T-helper 22 cell (primary cell): Measurements from ENCODE around the gene GAS6.
"Not testable (repeated sequence)": the region's sequence is repeated elsewhere in the genome, so short reads cannot be mapped to it uniquely, and the experiment has no call there.

Experiments
- DNase-seq: peaks from one replicate; pipeline ENCODE4 v3.0.0-alpha.2; 2020; ENCODE audit warnings: low read depth

Gene GAS6

GRCh38 chr13:113863524-113864272, at the start of gene GAS6:
Gene GAS6 (minus strand): TSS chr13:113864076. CDS start chr13:113863920, 156 bp downstream.
- no peak for DNase-seq

DNA sequence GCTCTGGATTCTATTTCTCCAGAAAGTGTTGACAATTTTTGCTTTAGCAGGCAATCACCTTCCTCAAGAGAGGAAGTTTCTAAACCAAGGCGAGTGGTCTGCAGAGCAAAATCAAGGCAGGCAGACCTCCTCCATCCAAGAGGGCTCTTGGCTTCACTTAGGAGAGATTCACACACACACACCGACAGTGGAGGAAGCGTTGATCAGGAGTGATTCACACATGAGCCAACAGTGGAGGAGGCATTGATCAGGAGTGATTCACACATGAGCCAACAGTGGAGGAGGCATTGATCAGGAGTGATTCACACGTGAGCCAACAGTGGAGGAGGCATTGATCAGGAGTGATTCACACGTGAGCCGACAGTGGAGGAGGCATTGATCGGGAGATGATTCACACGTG, 49.5 kb upstream of the GAS6 start:
- DNase-seq = not testable (repeated sequence)

DNA sequence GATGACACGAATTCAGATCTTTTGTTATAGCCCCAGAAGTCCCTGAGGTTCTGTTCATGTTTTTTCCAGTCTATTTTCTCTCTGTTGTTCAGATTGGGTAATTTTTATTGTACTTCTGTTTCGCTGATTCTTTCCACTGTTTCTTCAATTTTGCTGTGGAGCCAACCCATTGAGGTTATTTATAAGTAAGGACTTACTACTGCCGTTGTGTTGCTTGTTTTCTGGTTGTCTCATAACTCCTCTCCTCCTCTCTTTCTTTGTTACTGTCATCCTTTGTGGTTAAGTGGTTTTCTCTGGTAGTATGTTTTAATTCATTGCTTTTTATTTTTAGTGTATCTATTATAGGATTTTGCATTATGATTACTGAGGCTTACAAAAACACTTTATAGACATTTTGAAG, 48.7 kb upstream of the GAS6 start:
- no peak for DNase-seq

DNA sequence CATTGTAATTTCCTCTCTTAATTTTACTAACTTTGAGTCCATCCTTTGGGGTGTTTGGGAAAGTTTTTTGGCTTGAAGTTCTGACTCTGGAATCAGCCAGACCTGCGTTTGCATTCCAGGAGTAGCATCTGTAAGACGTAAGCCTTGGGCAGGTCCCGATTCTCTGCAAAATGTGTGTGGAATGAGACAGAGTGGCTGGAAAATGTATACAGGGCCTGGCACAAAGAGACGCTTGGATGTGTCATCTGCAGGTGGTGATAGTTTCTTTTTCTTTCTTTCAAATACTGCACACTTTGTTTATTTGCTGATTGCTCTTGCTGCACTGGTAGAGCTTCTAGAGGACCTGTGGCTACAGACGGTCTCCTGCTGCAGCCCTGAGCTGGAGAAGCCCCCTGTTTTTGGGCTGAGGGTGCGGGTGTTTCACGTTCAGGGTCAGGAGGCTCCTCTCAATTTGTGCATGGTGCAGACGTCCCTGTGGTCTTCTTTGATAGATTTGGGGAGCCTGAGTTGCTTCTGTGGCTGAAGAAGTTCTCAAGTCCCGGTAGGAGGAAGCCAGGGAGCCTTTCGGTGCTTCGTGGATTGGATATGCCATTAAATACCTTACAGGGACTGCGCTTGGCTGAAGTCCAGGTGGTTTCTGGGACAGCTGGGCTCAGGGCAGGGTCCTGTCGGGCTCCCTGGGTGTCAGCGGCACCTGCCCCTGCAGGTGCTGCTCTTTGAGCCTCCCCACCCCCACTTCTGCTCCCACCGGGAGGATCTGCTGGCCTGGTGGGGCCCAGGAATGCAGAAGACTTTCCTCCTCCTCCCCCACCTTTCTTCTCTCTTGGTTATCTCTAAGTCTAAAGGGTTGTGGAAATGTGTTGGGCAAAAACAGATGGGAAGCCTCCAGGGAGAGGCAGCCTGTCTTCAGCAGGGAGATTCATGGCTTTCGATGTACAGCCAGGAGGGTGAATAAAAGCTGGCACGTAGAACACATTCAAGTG, 44.0 kb upstream of the GAS6 start:
- DNase-seq = no peak

DNA sequence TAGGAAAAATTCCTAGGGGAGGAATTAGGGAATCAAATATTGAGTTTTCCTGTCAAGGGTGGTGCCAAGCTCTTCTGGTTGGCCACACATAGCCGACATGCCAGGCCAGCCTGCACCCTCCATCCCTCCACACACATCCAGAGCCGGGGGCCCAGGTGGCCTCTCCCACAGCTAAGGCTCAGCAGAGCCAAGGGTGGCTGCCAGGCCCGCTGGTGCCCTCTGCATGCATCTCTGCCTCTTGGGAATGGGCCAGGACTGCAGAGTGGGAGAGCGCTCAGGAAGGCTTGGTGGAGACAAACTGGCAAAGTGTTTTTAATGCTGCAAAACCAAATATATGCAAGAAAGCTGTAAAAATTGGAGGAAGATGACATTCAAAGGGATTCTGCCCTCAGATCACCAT, 42.7 kb upstream of the GAS6 start:
- no peak for DNase-seq

- DNase-seq = no peak
Observed at GRCh38 chr13:113905942-113906341, 42.1 kb upstream of the GAS6 start.

DNA sequence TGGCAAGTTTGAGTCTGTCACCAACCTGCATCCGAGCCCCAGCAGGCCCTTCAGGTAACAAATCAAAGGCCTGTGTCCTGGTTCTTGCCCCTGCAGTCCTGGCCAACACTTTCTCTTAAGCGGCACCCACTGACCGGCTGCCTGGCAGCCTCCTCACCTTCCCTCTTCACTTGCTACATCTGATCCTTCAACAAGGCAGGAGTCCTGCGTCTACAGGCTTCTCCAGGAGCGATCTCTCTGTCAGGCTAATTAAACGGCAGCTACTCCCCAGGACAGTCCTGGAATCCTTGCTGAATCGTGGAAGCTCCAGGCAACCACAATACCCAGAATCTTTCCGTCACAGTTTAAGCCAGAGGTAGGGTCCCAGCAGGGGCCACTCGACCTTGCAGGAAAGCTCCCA, 41.1 kb upstream of the GAS6 start:
- no peak for DNase-seq

GRCh38 chr13:113904411-113904810, 40.5 kb upstream of the GAS6 start:
- no peak for DNase-seq

DNA sequence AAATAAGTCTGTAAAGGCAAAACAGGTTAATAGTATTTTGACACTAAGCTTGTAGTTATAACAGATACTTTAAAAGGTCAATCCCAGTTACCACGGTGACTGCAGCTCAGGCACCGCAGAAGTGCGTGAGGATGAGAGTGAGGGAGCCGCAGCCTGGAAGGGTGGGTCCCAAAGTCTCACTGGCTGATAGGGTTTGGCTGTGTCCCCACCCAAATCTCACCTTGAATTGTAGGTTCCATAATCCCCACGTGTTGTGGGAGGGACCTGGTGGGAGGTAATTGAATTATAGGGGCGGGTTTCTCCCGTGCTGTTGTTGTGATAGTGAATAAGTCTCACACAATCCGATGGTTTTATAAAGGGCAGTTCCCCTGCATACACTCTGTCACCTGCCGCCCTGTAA, 40.0 kb upstream of the GAS6 start:
- DNase-seq = no peak

DNA sequence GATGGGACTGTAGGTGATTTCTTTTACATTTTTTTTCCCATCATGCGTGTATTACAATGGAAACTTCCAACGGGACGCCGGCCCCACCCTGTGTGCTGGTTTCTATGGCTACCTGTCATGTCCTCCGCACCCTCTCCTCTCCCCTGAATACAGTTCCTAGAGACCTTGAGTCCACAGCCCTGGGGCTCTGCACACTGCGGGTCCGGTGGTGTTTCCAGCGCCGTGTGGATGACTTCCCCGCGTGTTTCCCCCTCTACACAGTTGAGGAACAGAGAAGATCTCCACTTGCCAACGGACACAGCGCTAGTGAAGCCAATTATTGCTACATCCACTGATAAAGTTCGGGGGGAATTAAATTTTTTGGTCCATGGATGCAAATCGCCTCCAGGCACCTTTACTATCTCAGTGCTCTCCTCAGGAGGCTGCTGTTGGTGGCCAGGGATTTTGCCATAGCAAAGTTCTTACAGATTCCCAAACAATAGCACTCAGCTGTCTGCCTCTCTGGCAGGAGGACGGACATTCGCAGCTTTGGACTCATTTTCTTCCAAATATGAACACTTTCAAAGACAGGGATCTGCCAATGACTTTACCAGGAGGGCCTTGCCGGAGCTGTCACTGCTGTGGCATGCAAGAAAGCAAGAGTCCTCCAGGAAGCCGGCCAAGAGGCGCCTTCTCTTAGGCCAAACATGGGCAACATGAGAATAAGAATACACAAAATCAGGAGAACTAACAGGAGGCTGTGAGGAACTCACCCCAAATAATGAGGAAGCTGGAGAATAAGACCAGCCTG, 39.3 kb upstream of the GAS6 start:
- no peak for DNase-seq

DNA sequence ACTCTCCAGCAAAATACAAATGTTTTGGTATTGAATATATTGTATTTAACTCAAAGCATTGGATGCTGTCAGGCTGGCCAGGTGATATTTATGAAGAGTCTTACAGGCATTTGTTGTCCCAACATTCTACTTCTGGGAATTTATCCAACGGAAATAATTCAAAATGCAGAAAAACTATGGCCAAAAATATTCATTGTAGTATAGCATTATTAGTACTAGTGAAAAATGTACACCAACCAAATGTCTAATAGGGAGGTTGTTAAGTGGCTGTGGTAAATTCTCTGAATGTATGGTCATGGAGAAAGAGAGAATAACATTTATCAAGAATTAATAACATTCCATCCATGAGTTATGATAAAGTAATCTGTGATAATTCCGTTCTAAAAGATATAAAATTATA, 38.6 kb upstream of the GAS6 start:
- DNase-seq = no peak

DNA sequence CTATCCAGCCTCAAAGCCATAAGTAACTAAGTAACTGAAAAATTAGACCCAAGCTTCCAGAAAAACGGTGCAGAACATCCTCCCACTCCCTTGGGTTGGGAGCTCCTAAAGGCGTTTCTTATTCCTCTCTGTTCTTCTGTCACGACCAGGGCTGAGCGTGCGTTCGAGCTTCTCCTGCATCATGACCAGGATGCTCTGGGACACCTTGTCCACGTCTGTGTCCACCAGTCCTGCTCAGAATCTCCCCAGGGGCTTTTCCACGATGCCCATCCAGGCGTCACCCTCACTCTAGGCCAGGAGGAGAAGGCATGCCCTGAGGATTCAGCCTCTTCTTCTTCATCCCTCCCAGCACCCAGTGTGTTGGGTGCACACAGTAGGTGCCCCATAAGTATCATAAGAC, 37.8 kb upstream of the GAS6 start:
- no peak for DNase-seq

DNA sequence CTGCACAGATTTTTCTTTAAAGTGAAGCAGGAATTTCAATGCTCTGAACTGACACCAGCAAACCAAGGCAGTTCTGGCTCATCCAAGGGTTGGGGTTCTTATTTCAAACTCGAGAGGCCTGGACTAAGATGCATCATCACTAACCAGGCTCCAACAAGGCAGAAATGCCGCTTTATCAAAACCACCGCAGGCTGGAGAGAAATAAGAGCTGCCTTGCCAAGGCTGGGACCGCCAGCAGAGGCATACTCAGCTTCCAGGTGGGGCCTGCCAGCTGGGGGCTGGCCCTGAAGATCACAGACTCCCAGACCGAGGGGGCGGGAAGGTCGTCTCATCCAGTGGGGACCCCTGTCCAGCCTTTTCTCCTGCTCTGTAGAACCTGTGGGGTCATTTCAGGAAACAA, 37.4 kb upstream of the GAS6 start:
- no peak for DNase-seq

DNA sequence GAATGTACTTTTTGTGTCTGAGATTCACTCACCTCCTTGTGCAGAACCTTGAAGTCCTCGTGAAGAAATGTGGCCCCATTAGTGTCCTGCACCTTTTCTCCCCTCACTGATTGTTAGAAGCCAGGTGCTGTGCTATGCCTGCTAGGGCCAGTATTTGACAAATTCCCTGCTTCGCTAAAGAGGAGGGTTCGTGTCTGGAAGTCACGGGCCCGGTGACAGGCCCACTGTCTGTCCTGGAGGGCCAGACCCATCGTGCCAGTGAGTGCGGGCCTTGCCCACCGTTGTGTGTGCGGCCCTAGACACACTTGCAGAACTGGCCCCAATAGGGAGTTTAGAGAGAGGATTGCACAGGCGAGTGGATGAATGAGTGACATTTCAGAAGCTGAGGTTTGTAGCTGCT, 36.8 kb upstream of the GAS6 start:
- no peak for DNase-seq

DNA sequence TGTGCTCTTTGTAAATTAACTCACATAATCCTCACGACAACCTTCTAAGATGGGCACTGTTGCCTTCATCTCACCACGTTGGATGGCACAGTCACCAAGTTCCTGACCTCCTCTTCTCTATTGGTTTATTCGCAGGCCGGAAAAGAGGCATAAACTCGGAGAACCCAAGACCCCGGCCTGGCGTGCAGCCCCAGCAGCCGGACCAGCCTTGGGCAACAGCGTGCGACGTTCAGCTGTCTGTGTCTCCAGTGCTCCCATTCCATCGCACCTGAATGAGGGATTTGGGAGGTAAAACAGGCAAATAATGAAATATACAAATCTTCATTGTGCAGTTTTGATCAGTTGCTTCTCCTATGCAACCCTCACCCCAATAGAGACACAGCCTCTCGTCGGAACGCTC, 34.5 kb upstream of the GAS6 start:
- DNase-seq = no peak

DNA sequence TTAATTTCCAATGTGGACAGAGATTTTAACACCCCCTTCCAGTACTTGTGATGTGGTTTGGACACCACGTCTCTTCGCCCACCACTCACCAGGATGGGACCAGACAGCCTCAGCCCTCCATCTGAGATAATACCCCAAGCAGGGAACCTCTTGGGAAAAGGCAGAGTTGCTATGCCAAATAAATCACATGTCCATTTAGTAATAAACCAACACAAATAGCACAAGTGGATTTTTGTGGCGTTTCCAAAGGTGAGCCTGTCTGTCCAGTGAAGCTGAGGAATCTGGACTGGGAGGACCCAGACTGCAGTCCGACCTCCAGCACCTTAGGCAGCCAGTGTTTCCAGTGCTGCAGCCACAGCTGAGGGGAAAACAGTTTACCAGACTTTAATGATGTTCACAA, 34.1 kb upstream of the GAS6 start:
- DNase-seq = no peak

GRCh38 chr13:113897161-113897560, 33.3 kb upstream of the GAS6 start:
- DNase-seq = no peak

DNA sequence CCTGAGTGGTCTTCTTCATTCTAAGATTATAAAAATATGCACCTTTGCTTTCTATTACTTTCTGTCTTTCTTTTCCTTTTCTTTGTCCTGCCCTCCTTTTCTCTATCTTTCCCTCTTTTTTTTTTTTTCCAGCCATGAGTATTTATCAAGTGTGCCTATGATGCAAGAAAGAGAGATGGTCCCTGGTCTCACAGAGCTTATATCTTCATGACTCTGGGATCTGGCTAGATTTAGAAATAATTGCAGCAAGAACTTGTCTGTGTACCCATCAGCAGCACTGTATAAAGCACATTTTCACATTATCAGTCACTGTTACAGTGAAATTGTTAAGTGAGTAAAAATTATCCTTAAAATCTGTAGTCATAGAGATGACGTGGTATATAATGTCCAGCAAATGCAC, 31.6 kb upstream of the GAS6 start:
- no peak for DNase-seq

DNA sequence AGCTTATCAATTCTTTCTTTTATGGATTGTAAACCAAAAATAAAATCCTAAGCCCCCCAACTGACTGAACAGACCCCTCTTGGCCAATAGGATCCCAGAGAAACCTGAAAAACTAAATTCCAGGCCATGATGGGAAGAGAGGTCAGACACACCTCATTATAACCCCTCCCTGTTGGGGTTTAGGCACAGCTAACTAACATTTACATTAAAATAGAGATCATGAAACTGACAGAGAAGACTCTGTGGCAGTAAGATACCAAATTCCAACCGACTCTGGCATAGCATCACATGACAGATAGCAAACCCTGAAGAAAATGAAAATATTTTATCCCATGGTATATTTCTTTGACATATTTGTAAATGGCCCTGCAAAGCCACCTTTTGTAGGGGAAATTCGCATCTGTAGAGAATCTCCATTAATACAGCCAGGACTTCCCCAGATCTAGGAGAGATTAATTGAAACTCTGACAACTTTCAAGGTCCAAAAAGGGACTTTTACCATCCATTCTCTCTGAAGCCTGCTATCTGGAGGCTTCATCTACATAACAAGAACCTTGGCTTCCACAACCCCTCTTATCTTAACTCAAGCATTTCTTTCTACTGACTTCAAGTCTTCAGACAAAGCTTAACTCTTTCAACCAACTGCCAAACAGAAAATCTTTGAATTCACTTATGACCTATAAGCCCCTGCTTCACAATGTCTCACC, 27.1 kb upstream of the GAS6 start:
- DNase-seq = no peak

GRCh38 chr13:113889467-113889866, 25.6 kb upstream of the GAS6 start:
- DNase-seq = no peak

- DNase-seq = no peak
Observed at GRCh38 chr13:113888701-113889330, 24.9 kb upstream of the GAS6 start.
